HepG2 (cell line): ENCODE results near the gene FHIT. TPM values are rescaled to one million over a fixed set of nuclear protein-coding genes. Genes with fewer than 3 reads are reported as not detected.

Source experiments
- ATAC-seq: fragments of 200-7000 bp; cut with Tn5 transposase; 3 replicates; pipeline ENCODE4 v1.9.1; 2020; ENCODE audit warnings: mild to moderate bottlenecking, moderate library complexity
- BruUV-seq: library from RNA; stranded (reverse); fragments of 400-500 nt; replicated peaks from 2 replicates; lab custom pipeline; 2021; lab: Mats Ljungman, UMichigan
- CTCF ChIA-PET: fragments of 300-600 bp; formaldehyde crosslinking; extraction: SDS; loops from one replicate; lab custom pipeline; 2021; ENCODE audit warnings: low total read pairs, inconsistent platforms, low intra/inter-chr PET ratio; lab: Yijun Ruan, JAX
- POLR2A ChIA-PET: fragments of 350-600 bp; sonication (Branson Sonifier 250); formaldehyde crosslinking; loops from one replicate; lab custom pipeline; 2020; ENCODE audit warnings: antibody characterized with exemption, inconsistent platforms; lab: Yijun Ruan, JAX
- DNase-seq: peaks from one replicate; pipeline ENCODE4 v3.0.0-alpha.2; 2015; ENCODE audit warnings: low spot score
- FAIRE-seq: peaks from 3 replicates; lab custom pipeline; 2011; peaks lifted over from hg19 to GRCh38; lab: Jason Lieb, UNC
- H2AFZ ChIP-seq: one replicate; pipeline ENCODE4 v1.6.1; 2011; ENCODE audit warnings: low read length, inconsistent platforms
- H3K27ac ChIP-seq: fragments of 300-600 bp; 3 replicates; pipeline ENCODE4 v1.8.0; 2011; ENCODE audit warnings: mixed run types, mild to moderate bottlenecking, mixed read lengths, low read length, inconsistent platforms; ENCODE audit not compliant: insufficient read depth; ENCODE audit errors: extremely low read length
- H3K27me3 ChIP-seq, 2 experiments: fragments of 200-600 bp in 1 of 2; 2 replicates in 1 of 2; 3 replicates in 1 of 2; pipeline versions ENCODE4 v1.6.0 to v1.8.0; 2011; ENCODE audit warnings: low read length in 2 of 2, mild to moderate bottlenecking in 2 of 2, moderate library complexity in 2 of 2, inconsistent platforms in 1 of 2; ENCODE audit not compliant: insufficient read depth in 2 of 2, control insufficient read depth in 1 of 2
- H3K36me3 ChIP-seq, 2 experiments: fragments of 200-600 bp in 1 of 2; replicated peaks in 1 of 2; 2 replicates in 1 of 2; 3 replicates in 1 of 2; pipeline versions ENCODE4 v1.5.1 to v1.8.0; 2011; ENCODE audit warnings: low read length in 2 of 2, inconsistent platforms in 1 of 2; ENCODE audit not compliant: insufficient read depth in 2 of 2, control insufficient read depth in 1 of 2
- H3K4me1 ChIP-seq: 2 replicates; pipeline ENCODE4 v1.5.1; 2012; ENCODE audit warnings: low read length, inconsistent platforms; ENCODE audit not compliant: insufficient read depth
- H3K4me2 ChIP-seq: 2 replicates; pipeline ENCODE4 v1.6.0; 2011; ENCODE audit warnings: low read depth, low read length, inconsistent platforms
- H3K4me3 ChIP-seq, 3 experiments: fragments of 200-600 bp in 1 of 3; sonication (generic), shearing (Covaris generic) in 1 of 3; replicated peaks in 1 of 3; 2 replicates each; pipeline ENCODE4 v1.5.1; 2011 to 2016; ENCODE audit warnings: low read length in 3 of 3, inconsistent platforms in 2 of 3, low read depth in 2 of 3, mild to moderate bottlenecking in 2 of 3, control low read depth in 1 of 3, mixed read lengths in 1 of 3; ENCODE audit not compliant: insufficient read depth in 1 of 3
- H3K79me2 ChIP-seq: one replicate; pipeline ENCODE4 v1.6.1; 2011; ENCODE audit warnings: low read length, inconsistent platforms; ENCODE audit not compliant: insufficient read depth
- H3K9ac ChIP-seq: 2 replicates; pipeline ENCODE4 v1.6.0; 2011; ENCODE audit warnings: mild to moderate bottlenecking, low read depth, low read length, inconsistent platforms; ENCODE audit not compliant: insufficient read depth
- H3K9me3 ChIP-seq: 2 replicates; pipeline ENCODE4 v1.5.1; 2012; ENCODE audit warnings: mild to moderate bottlenecking, low read length
- H4K20me1 ChIP-seq: 2 replicates; pipeline ENCODE4 v1.6.0; 2011; ENCODE audit warnings: inconsistent platforms, mild to moderate bottlenecking, low read length, moderate library complexity; ENCODE audit not compliant: insufficient read depth
- CBX1 ChIP-seq: IDR thresholded peaks from one replicate; pipeline ENCODE4 v1.6.1; 2016; ENCODE audit warnings: antibody characterized with exemption, low read depth
- CC2D1A ChIP-seq: sonication (generic); formaldehyde crosslinking; IDR thresholded peaks from 2 replicates; pipeline ENCODE4 v1.8.1; 2023; ENCODE audit warnings: mild to moderate bottlenecking, missing genetic modification reagents
- HINFP ChIP-seq: sonication (generic); formaldehyde crosslinking; IDR thresholded peaks from 2 replicates; pipeline ENCODE4 v1.4.0; 2020; ENCODE audit warnings: low read depth, mild to moderate bottlenecking, missing genetic modification reagents
- IRF9 ChIP-seq: sonication (generic); formaldehyde crosslinking; IDR thresholded peaks from 2 replicates; pipeline ENCODE4 v1.8.0; 2022; ENCODE audit warnings: missing genetic modification reagents, mild to moderate bottlenecking, borderline replicate concordance
- KMT2B ChIP-seq: IDR thresholded peaks from 2 replicates; pipeline ENCODE4 v1.6.1; 2016; ENCODE audit warnings: missing genetic modification reagents, missing compliant biosample characterization
- PREB ChIP-seq: sonication (generic); formaldehyde crosslinking; IDR thresholded peaks from 2 replicates; pipeline ENCODE4 v1.4.0; 2020; ENCODE audit warnings: missing genetic modification reagents
- TCF12 ChIP-seq, 2 experiments: fragments of 450-650 bp in 1 of 2; sonication (generic) in 1 of 2; formaldehyde crosslinking in 1 of 2; IDR thresholded peaks; 2 replicates each; pipeline versions ENCODE4 v1.6.1 to v1.8.0; 2017 to 2022; ENCODE audit warnings: antibody characterized with exemption in 1 of 2, mild to moderate bottlenecking in 1 of 2, missing genetic modification reagents in 1 of 2, moderate library complexity in 1 of 2
- WIZ ChIP-seq: sonication (generic); formaldehyde crosslinking; IDR thresholded peaks from 2 replicates; pipeline ENCODE4 v1.5.1; 2020; ENCODE audit warnings: mild to moderate bottlenecking, missing genetic modification reagents
- ZMYM4 ChIP-seq: sonication (generic); formaldehyde crosslinking; IDR thresholded peaks from 2 replicates; pipeline ENCODE4 v1.8.1; 2023; ENCODE audit warnings: mild to moderate bottlenecking, missing genetic modification reagents
- ZNF383 ChIP-seq: sonication (generic); formaldehyde crosslinking; IDR thresholded peaks from 2 replicates; pipeline ENCODE4 v1.4.0; 2020; ENCODE audit warnings: missing genetic modification reagents, mild to moderate bottlenecking, borderline replicate concordance
- ZNF775 ChIP-seq: sonication (generic); formaldehyde crosslinking; IDR thresholded peaks from 2 replicates; pipeline ENCODE4 v1.4.0; 2020; ENCODE audit warnings: missing genetic modification reagents, mild to moderate bottlenecking, moderate library complexity, borderline replicate concordance
- WGBS: methylation state at CpG from one replicate; pipeline ENCODE4 v1.1.6; 2017; ENCODE audit warnings: low lambda C conversion rate; 5-methylcytosine and 5-hydroxymethylcytosine counted together
- in situ Hi-C: cut with HindIII; loops from 2 replicates; pipeline ENCODE4 v1.10.0; 2017; ENCODE audit warnings: low pct_unique_long_range_greater_than_20kb; ENCODE audit not compliant: extremely low pct_ligation_motif_present
- intact Hi-C: fragments of 100-400 bp; cut with micrococcal nuclease; formaldehyde crosslinking; loops from one replicate; pipeline ENCODE4 v1.10.0; 2022; ENCODE audit not compliant: unreplicated experiment
- polyA plus RNA-seq, 8 experiments: library from polyadenylated mRNA; depleted of rRNA in 3 of 8; stranded (reverse) in 7 of 8; unstranded in 1 of 8; fragments of >200 nt; fragmentation: Illumina TruSeq in 4 of 8; extraction: Trizol in 4 of 8; gene quantifications; 2 replicates each; pipeline versions ENCODE4 v1.2.1 to v1.2.3, GENCODE V29; 2011 to 2016; ENCODE audit warnings: low read depth in 4 of 8, missing spikeins in 1 of 8, mixed read lengths in 1 of 8; ENCODE audit not compliant: insufficient read depth in 1 of 8
- total RNA-seq, 5 experiments: library from RNA; depleted of rRNA; stranded (reverse); fragments of >200 nt; fragmentation: Illumina TruSeq; extraction: Trizol; gene quantifications; 2 replicates each; pipeline ENCODE4 v1.2.3, GENCODE V29; 2016; ENCODE audit warnings: low read depth in 1 of 5
- TF ChIP-seq, protein P1 (sequence below): sonication (generic); formaldehyde crosslinking; IDR thresholded peaks from 2 replicates; pipeline ENCODE4 v1.8.1; 2022; ENCODE audit warnings: mild to moderate bottlenecking, missing genetic modification reagents

FHIT gene
- total and polyA plus RNA-seq, 2 of the 13 experiments (the other 11 are each of a cell fraction or from before 2014, with no cell fraction given), result 4.0 to 4.6 TPM

- WGBS, result 57% methylated on average over 1 of the region's 1 CpG
These were observed 407.0 kb downstream of the FHIT start for GRCh38 chr3:60844256-60844655.

More at GRCh38 chr3:60844256-60844655, 407.0 kb downstream of the FHIT start:
- TF ChIP-seq, protein P1, sequence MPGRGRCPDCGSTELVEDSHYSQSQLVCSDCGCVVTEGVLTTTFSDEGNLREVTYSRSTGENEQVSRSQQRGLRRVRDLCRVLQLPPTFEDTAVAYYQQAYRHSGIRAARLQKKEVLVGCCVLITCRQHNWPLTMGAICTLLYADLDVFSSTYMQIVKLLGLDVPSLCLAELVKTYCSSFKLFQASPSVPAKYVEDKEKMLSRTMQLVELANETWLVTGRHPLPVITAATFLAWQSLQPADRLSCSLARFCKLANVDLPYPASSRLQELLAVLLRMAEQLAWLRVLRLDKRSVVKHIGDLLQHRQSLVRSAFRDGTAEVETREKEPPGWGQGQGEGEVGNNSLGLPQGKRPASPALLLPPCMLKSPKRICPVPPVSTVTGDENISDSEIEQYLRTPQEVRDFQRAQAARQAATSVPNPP (CRISPR knock-in tag), result no peak
- TF ChIP-seq TCF12 (IDR thresholded peaks at IDR 0.05) (no peak), TCF12 (CRISPR knock-in tag; IDR thresholded peaks at IDR 0.05) (no peak), WIZ (CRISPR knock-in tag) (no peak), HINFP (CRISPR knock-in tag) (no peak), ZNF383 (CRISPR knock-in tag) (no peak), ZMYM4 (CRISPR knock-in tag) (no peak), CBX1 (no peak), IRF9 (CRISPR knock-in tag) (no peak), CC2D1A (no peak), ZNF775 (no peak), PREB (CRISPR knock-in tag) (no peak), KMT2B (CRISPR knock-in tag) (no peak)
- peaks cover 0 to 6% of the 10 kb centered on the region in 2 experiments; a peak in 1 of 5 replicates for H3K27me3 ChIP-seq
- no peak for FAIRE-seq
- H2AFZ ChIP-seq, result no peak overlapping the region
- no peaks in the 10 kb centered on the region for H3K79me2 ChIP-seq
- H3K4me1 ChIP-seq, result peaks cover 8% of the 10 kb centered on the region
- 0 out of 2 replicates have a peak, but pooled peaks cover 3% of the 10 kb centered on the region for H4K20me1 ChIP-seq
- intact Hi-C loops (loop anchor here (5.0 kb wide), 1 partner anchor 408 kb away; the partner anchor contains the start of gene FHIT), in situ Hi-C loops (no loop called here)
- no peak overlapping the region for H3K4me2 ChIP-seq
- DNase-seq, result no peak
- H3K9ac ChIP-seq, result no peak overlapping the region
- no peak for ATAC-seq
- no peak overlapping the region for H3K27ac ChIP-seq
- ChIA-PET POLR2A (no interaction called here), CTCF (no interaction called here)
- BruUV-seq, result no TSS peak
- no peaks in the 10 kb centered on the region for H3K36me3 ChIP-seq
- no peaks in the 10 kb centered on the region for H3K9me3 ChIP-seq
- H3K4me3 ChIP-seq, result no peak overlapping the region
